HAP-1 (cell line): Measurements from ENCODE around the gene GNPTG.
"Not testable (repeated sequence)": the region's sequence is repeated elsewhere in the genome, so short reads cannot be mapped to it uniquely, and the experiment has no call there.

Source experiments
- DNase-seq, 2 experiments: peaks; one replicate each; pipeline ENCODE4 v3.0.0-alpha.2; 2016 to 2020; ENCODE audit warnings: low spot score in 2 of 2
- H3K27me3 ChIP-seq: fragments of 250-450 bp; sonication (Bioruptor Pico); 2 replicates; pipeline ENCODE4 v1.5.1; 2020; ENCODE audit warnings: low read depth, mild to moderate bottlenecking, moderate library complexity
- H3K36me3 ChIP-seq: fragments of 250-450 bp; sonication (Bioruptor Pico); replicated peaks from 2 replicates; pipeline ENCODE4 v1.5.1; 2020; ENCODE audit warnings: mild to moderate bottlenecking
- H3K4me1 ChIP-seq: fragments of 250-450 bp; sonication (Bioruptor Pico); 2 replicates; pipeline ENCODE4 v1.5.1; 2020; ENCODE audit warnings: mild to moderate bottlenecking
- H3K4me3 ChIP-seq: fragments of 250-450 bp; sonication (Bioruptor Pico); 2 replicates; pipeline ENCODE4 v1.5.1; 2020; ENCODE audit warnings: mild to moderate bottlenecking, moderate library complexity
- H3K9me3 ChIP-seq: fragments of 250-450 bp; sonication (Bioruptor Pico); 2 replicates; pipeline ENCODE4 v1.5.1; 2020; ENCODE audit warnings: mild to moderate bottlenecking, moderate library complexity
- in situ Hi-C: fragments of 300-500 bp; cut with MboI; formaldehyde crosslinking; loops from 3 replicates; pipeline ENCODE4 v1.14.3; 2020; ENCODE audit warnings: low sequenced_read_pairs, inconsistent platforms, mixed read lengths

GNPTG gene

GRCh38 chr16:1325261-1325660 lies 26.5 kb upstream of the GNPTG start:
- peaks cover 2% of the 10 kb centered on the region; the same call in 1 of the 2 replicates for H3K9me3 ChIP-seq
- no peaks in the 10 kb centered on the region for H3K27me3 ChIP-seq
- H3K36me3 ChIP-seq, result peaks cover 30% of the 10 kb centered on the region
- H3K4me3 ChIP-seq, result no peak overlapping the region
- in situ Hi-C loops, result no loop called here
- no peaks in the 10 kb centered on the region for H3K4me1 ChIP-seq
- no peak for DNase-seq

DNA sequence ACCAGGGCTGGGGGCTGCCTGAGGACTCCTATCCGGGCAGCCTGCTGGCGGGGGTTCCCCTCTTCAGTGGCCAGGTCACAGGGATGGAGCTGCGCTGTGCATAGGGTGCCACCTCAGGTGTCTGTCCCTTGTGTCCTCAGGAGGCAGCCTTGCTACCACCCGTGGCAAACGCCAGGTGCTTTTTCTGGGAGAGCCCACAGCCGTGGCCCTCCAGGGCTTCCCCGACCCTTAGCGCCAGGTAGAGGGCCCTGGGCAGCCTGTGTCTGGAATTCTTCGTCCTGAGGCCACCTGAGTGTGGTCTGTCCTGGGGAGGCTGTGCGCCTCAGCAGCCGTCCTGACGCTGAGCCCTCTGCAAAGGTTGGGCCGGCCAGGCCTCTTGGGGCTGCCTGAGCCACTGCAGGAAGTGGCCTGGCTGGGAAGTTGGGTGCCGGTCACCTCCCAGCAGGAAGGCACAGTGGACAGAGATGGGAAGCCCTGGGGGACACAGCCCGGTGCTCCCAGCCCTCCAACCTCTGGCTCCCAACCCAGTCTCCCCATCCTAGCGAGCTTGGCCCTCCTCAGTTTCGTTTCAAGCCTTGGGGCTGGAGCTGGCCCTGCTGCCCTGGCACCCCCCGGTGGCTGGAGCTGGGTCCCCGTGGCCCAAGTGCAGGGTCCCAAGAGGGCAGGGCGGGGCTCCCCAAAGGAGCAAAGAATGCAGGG lies 25.9 kb upstream of the GNPTG start:
- Histone ChIP-seq H3K36me3 (peaks cover 25% of the 10 kb centered on the region), H3K9me3 (peaks cover 5% of the 10 kb centered on the region; the same call in 1 of the 2 replicates), H3K4me1 (no peaks in the 10 kb centered on the region), H3K4me3 (no peak overlapping the region), H3K27me3 (no peaks in the 10 kb centered on the region)
- in situ Hi-C loops, result no loop called here
- DNase-seq, result no peak

GRCh38 chr16:1326391-1326790 lies 25.3 kb upstream of the GNPTG start:
- in situ Hi-C loops, result no loop called here
- Histone ChIP-seq H3K9me3 (peaks cover 5% of the 10 kb centered on the region; the same call in 1 of the 2 replicates), H3K36me3 (peaks cover 22% of the 10 kb centered on the region), H3K4me3 (no peak overlapping the region), H3K27me3 (no peaks in the 10 kb centered on the region; the same call in 1 of the 2 replicates), H3K4me1 (no peaks in the 10 kb centered on the region)
- no peak for DNase-seq

DNA sequence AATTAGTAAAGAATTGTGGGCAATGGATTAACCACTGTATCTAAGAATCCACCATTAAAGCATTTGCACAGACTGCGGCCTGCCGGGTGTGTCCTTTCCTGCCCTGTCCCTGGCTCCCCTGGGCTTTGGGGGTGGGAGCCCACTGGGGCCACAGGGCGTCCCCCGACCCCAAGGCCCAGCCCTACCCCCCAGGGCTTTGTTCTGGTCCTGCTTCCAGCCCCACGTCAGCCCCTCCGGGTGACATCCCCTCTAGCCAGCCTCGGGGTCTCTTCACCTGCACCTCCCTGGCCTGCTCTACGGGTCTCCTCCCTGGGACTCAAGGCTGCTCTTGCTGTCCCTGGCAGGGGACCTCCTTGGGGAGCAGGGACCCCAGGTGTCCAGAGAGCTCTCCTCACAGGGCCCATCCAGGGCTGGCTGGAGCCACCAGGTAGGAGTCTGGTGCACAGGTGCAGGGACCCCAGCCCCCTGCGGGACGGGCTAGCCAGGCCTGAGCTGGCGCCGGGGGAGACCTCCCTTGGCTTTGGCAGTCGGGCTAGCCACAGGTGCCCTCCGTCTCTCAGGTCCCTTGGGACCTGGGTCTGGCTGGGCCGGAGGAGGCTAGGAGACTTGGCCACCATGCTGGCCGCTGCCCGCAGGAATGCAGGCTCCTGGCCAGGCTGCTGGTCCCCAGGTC lies 24.6 kb upstream of the GNPTG start:
- Histone ChIP-seq H3K9me3 (peaks cover 5% of the 10 kb centered on the region; the same call in 1 of the 2 replicates), H3K4me1 (no peaks in the 10 kb centered on the region), H3K36me3 (peaks cover 20% of the 10 kb centered on the region), H3K27me3 (peaks cover 7% of the 10 kb centered on the region), H3K4me3 (no peak overlapping the region)
- DNase-seq, result no peak
- in situ Hi-C loops, result no loop called here

DNA sequence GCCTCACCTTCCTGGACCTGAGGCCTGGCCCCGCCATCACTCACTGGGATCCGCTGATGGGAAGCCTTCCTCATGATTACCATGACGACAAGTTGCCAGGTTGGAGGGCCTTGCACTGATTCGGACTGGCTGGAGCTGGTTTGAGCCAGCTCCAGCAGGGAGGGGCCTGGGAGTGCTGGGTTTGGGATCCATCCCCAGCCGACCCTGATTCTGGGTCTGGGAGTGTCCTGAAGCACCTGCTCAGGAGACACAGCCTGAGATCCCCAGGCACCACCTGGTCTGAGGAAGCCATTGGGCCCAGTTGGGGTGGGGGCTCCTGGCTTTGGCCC lies 24.1 kb upstream of the GNPTG start:
- Histone ChIP-seq H3K27me3 (peaks cover 12% of the 10 kb centered on the region), H3K9me3 (peaks cover 5% of the 10 kb centered on the region; the same call in 1 of the 2 replicates), H3K4me1 (no peaks in the 10 kb centered on the region), H3K36me3 (peaks cover 20% of the 10 kb centered on the region), H3K4me3 (no peak overlapping the region)
- in situ Hi-C loops, result no loop called here
- no peak for DNase-seq

DNA sequence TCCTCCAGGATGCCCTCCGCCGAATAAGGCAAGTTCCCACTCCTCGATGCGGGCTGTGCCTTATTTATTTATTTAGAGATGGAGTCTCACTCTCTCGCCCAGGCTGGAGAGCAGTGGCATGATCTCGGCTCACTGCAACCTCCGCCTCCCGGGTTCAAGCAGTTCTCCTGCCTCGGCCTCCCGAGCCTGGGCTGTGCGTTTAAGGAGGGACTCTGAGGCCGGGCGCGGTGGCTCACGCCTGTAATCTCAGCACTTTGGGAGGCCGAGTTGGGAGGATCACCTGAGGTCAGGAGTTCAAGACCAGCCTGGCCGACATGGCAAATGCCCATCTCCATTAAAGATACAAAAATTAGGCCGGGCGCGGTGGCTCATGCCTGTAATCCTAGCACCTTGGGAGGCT lies 23.6 kb upstream of the GNPTG start:
- DNase-seq, H3K4me3 ChIP-seq, H3K9me3 ChIP-seq, in situ Hi-C loops, H3K4me1 ChIP-seq: not testable (repeated sequence)
- peaks cover 17% of the 10 kb centered on the region for H3K27me3 ChIP-seq
- peaks cover 18% of the 10 kb centered on the region for H3K36me3 ChIP-seq

DNA sequence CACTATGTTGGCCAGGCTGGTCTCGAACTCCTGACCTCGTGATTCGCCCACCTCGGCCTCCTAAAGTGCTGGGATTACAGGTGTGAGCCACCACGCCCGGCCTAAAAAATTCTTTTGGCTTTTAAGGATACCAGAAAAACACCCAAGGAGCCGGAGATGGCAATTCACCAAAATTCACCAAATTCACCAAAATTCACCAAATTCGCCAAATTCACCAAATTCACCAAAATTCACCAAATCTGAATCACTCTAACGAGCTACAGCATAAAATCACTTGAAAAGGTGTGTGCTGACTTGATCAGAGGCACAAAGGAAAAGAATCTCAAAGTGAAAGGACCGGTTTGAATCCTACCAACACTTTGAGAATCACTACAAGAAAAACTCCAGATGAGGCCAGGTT lies 22.8 kb upstream of the GNPTG start:
- H3K9me3 ChIP-seq, in situ Hi-C loops, H3K4me1 ChIP-seq, DNase-seq, H3K36me3 ChIP-seq, H3K4me3 ChIP-seq: not testable (repeated sequence)
- H3K27me3 ChIP-seq, result peaks cover 24% of the 10 kb centered on the region

- DNase-seq, result no peak
- in situ Hi-C loops, result no loop called here
- Histone ChIP-seq H3K4me1 (no peaks in the 10 kb centered on the region), H3K36me3 (no peaks in the 10 kb centered on the region; the same call in 1 of the 2 replicates), H3K9me3 (peaks cover 5% of the 10 kb centered on the region; the same call in 1 of the 2 replicates), H3K27me3 (peaks cover 38% of the 10 kb centered on the region), H3K4me3 (no peak overlapping the region)
Observed at GRCh38 chr16:1330260-1330914, 21.3 kb upstream of the GNPTG start.

DNA sequence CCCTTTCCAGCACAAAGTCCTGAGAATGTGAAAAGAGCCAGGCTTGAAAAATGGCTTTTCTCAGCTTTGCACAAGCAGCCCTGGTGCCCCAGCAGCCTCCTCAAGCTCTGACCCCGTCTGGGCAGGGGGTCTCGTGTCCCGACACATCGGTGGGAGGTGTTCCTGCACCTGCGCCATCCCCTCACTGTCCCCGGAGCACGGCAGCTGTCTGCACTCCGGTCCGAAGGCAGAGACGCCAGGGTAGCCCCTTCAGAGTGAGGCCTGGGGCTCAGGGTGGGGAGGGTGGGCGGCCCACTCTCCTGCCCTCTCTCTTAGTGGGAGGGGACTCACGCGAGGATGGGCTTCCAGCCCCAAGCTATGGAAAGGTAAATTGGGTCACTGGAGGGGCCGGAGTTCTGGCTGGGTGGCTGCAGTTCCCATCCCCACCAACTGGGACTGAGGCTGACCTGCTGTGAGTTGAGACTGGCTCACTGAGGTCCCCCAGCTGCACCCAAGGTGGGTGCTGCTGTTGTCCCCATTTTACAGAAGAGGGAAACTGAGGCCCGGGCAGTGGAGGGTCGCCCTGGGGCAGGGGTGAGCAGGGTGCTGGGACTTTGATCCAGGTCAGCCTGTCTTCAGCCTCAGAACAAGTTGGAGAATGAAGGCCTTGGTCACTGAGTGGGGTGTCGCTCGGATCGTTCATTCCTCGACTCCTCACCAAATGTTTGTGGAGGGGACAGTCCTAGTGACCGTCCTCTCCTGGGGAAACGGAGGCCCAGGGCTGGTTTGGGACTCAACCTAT lies 20.6 kb upstream of the GNPTG start:
- H3K9me3 ChIP-seq, result peaks cover 5% of the 10 kb centered on the region; the same call in 1 of the 2 replicates
- H3K36me3 ChIP-seq, result no peaks in the 10 kb centered on the region
- DNase-seq, result no peak
- H3K4me1 ChIP-seq, result no peaks in the 10 kb centered on the region
- in situ Hi-C loops, result no loop called here
- no peak overlapping the region for H3K4me3 ChIP-seq
- peaks cover 45% of the 10 kb centered on the region for H3K27me3 ChIP-seq

- H3K27me3 ChIP-seq, result peaks cover 54% of the 10 kb centered on the region
- no peaks in the 10 kb centered on the region for H3K36me3 ChIP-seq
- peak in 1 of 2 experiments; percentile 74 for DNase-seq
- H3K4me3 ChIP-seq, result no peak overlapping the region
- H3K9me3 ChIP-seq, result peaks cover 5% of the 10 kb centered on the region; the same call in 1 of the 2 replicates
- H3K4me1 ChIP-seq, result no peaks in the 10 kb centered on the region
- in situ Hi-C loops, result no loop called here
Observed at GRCh38 chr16:1331712-1332617, 19.8 kb upstream of the GNPTG start.

DNA sequence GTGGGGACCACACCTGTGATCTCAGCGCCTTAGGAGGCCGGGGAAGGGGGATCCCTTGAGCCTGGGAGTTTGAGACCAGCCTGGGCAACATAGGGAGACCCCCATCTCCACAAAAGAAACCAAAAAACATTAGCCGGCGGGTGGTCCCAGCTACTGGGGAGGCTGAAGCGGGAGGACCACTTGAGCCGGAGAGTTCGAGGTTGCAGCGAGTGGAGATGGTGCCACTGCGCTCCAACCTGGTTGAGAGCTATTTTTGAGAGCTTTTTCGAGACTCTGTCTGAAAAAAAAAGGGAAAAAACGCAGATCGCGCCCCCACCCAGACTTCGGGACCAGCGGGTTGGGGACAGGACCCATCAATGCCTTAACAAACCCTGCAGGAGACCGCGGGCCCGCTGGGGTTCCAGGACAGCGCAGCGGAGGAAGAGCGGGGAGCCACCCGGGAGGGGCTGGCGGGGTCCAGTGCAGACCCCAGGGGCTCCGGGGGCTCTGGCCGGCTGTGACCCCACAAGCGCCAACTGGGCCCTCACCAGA lies 19.0 kb upstream of the GNPTG start:
- no peak for DNase-seq

DNA sequence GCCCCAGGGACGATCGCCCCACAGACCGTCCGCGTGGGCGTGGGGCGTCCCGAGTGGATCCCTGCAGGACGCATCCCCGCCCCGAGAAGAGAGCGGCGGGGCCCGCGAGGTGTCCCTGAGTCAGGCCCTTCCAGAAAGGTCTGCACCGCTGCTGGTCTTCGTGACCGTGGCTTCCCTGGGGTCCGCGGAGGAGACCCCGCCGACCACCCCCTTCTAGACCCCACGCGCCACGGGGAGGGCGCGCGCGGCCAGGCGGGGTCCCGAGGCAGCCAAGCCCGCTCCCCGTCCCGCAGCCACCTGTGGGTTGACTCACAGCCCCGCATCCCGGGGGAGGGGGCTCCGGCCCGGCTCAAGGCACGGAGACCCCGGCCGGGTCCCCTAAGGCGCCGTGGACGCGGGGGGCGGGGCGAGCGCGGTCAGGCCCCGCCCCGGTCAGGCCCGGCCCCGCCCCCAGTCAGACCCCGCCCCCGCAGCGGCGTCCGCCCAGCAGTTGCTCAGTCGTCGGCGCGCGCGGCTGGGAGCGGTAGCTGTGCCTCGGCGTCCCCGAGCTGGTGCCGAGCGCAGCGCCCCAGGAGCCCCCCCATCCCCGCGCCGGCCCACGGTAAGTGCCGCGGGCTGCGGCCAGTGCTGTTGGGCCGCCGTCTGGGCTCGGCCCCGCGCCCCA lies 18.4 kb upstream of the GNPTG start, which contains the start of gene BAIAP3:
BAIAP3 (plus strand) TSS at position 497 of the 664 bp plus-strand sequence. CDS start 4,905 bp downstream, outside the sequence.
- Histone ChIP-seq H3K4me1 (no peaks in the 10 kb centered on the region), H3K27me3 (peaks cover 60% of the 10 kb centered on the region), H3K4me3 (peak within 1 kb of the TSS; percentile 14), H3K9me3 (peaks cover 5% of the 10 kb centered on the region; the same call in 1 of the 2 replicates), H3K36me3 (no peaks in the 10 kb centered on the region)
- DNase-seq, result peak in 1 of 2 experiments; percentile 70
- in situ Hi-C loops, result no loop called here

More for the DNA sequence above, 19.0 kb upstream of the GNPTG start:
- Histone ChIP-seq H3K36me3 (no peaks in the 10 kb centered on the region), H3K4me1 (no peaks in the 10 kb centered on the region), H3K27me3 (peaks cover 58% of the 10 kb centered on the region), H3K9me3 (peaks cover 5% of the 10 kb centered on the region; the same call in 1 of the 2 replicates), H3K4me3 (no peak overlapping the region)
- in situ Hi-C loops, result no loop called here
